Stimulated activated CD8-positive, alpha-beta memory T cell treated with anti-CD3 and anti-CD28 coated beads, Interleukin-15, amount 100 ng/mL, for 48 hours (primary cell): ENCODE measurements around the gene CSNK1E.

Experiments
- DNase-seq, 2 donors: peaks; one replicate each; pipeline ENCODE4 v3.0.0-alpha.2; 2020; ENCODE audit warnings: low read depth in 2 of 2

CSNK1E gene

GRCh38 chr22:38335077-38335476, 17.8 kb upstream of the CSNK1E start:
- DNase-seq, result no peak

- DNase-seq, result no peak
These were observed 10.6 kb upstream of the CSNK1E start for GRCh38 chr22:38327805-38328204.

DNA sequence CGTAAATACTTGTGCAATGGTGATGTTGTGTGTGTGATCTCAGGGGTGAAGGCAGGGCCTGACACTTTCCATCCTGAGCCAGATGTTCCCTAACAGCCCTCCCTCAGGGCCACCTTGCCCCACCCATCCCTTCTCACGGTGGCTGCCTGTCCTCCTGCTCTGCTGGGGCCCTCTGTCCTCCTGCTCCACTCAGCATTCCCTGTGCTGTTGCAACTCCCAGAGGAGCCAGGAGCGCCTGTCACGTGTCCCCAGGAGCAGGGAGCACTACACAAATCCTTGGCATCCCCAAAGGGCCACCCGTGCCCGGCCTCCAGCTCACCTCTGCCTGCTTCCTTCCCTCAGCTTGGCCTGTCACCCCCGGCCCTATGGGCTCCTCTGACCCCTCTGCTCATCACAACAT, 10.2 kb upstream of the CSNK1E start:
- no peak for DNase-seq

GRCh38 chr22:38325587-38325986, 8.4 kb upstream of the CSNK1E start:
- DNase-seq, result no peak

DNA sequence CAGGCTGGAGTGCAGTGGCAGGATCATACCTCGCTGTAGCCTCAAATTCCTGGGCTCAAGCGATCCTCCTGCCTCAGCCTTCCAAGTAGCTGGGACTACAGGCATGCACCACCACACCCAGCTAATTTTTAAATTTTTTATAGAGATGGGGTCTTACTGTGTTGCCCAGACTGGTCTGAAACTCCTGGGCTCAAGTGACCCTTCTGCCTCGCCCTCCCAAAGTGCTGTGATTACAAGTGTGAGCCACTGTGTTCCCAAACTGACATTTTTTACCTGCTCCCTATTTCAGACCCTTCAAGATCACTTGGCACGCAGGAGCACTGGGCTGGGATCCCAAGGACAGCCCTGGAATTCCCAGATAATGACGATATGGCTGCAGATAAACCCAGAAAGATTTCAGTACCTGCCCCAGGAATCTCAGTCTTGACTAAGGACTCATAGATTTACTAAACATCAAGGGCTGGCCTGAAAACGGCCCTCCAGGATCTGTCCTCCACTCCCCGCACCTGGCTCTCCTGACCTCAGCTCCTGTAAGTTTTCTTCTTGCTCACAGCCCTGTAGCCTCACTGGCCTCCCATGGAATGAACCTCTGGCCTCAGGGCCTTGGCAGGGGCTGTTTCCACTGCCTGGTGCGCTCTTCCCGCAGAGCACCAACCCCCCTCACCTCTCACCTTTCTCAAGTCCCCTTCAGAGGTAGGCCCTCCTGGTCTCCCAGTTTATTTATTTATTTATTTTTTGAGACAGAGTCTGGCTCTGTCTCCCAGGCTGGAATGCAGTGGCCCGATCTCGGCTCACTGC, 3.6 kb upstream of the CSNK1E start:
- no peak for DNase-seq

DNA sequence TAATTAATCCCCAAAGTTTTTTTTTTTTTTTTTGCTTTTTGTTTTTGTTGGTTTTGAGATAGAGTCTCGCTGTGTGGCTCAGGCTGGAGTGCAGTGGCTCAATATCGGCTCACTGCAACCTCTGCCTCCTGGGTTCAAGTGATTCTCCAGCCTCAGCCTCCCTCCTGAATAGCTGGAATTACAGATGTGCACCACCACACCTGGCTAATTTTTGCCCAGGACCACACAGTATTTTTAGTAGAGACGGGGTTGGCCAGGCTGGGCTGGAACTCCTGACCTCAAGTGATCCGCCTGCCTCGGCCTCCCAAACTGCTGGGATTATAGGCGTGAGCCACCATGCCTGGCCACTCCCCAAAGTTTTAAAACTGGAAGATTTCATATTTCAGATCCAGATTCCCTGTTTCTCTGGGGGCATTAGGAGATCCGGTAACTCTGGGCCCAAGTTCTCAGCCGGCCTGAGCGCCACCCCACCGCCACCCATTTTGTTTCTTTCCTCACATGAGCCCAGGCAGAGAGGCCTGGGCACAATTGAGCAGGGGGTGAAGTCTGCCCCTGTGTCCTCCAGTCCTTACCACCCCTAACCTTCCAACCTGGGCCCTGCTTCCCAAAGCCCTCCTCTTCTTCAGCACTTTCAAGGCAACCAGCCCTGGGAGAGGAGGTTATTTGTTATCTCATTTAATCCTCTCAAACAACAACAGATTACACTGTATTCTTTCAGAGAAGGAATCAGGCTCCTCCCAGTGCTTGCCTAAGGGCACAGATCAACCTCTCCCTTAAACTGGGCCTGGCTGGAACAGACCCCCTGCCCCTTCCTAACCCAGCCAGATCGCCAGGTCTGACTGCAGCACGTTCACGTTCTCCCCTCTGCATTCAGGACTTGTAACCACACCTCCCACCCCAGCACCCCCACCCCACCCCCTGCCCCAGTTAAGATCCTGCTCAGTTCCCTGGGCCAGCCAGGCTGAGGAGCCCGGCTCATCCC, 1.9 kb upstream of the CSNK1E start:
- no peak for DNase-seq

DNA sequence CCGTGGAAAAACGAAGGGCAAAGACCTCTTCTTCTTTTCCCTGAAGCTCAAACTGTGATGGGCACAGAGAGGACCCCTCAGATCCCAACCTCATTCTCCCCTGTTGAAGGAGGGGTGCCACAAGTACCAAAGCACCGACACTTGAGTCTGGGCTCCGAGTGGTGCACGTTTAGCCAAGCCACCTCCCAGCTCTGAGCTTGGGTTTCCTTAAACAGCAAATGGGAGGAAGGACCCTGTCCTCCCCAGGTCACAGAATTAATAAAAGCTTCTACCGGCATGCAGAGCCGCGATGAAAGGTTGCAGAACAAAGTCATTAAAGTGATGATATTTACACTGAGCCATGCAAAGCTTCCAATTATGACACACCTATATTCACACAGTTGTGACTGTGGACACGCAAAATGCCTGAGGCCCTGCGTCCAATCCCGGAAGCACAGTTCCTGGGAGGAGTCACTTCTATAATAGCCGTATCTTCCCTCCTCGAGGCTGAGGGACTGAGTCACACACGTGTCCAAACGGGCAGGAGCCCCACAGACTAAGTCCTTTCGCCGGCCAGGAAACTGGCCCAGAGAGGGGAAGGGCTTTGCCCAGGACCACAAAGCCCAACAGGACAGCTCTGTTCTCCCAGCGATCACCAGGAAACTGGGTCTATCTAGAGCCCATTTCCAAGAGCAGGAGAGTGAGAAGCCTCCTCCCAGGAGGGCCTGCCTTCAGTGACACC, 922 bp upstream of the CSNK1E start:
- no peak for DNase-seq

- peak in 1 of 2 donors; percentile 14 for DNase-seq
These were observed 690 bp downstream of the CSNK1E start for GRCh38 chr22:38316364-38317121.

- DNase-seq, result no peak
These were observed 1.3 kb downstream of the CSNK1E start for GRCh38 chr22:38315823-38316363.

DNA sequence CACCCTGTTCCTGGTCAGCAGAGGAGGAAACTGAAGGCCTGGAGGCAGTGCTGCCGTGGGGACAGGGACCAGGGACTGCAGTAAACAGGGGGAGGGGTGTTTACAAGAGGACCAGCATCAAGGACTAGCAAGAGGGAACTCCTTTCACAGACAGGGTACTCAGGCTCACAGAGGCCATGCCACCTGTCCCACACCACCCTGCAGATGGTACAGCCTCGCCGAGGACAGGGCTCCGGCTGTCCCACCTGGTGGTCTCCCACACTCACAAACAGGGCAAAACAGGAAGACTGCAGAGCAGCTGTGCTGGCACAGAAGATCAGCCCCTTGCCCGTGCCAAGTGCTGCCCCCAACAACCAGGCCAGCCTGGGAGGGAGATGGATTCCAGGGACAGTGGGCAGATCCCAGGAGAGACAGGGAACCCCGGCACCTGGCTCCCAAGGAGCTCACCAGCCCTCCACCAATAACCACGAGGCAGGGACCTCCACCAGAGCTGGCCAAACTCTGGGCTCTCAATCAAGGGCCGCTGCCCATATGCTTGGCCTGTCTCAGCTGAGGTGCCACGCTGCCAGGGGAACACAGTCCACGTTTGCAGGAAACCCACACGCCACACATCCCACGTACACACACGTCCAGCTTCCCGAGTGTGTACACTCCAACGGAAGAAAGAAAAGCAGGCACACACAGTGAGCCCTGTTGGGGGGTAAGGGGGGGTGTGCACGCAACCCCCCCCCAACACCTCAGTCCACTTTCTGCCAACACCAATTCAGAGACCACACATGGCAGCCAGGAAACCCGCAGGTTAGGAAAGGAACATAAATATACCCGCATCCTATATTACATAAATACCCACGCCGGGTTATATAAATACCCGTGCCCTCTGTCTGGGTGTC, 2.1 kb downstream of the CSNK1E start:
- DNase-seq, result no peak

GRCh38 chr22:38314051-38314932, 2.9 kb downstream of the CSNK1E start:
- no peak for DNase-seq

DNA sequence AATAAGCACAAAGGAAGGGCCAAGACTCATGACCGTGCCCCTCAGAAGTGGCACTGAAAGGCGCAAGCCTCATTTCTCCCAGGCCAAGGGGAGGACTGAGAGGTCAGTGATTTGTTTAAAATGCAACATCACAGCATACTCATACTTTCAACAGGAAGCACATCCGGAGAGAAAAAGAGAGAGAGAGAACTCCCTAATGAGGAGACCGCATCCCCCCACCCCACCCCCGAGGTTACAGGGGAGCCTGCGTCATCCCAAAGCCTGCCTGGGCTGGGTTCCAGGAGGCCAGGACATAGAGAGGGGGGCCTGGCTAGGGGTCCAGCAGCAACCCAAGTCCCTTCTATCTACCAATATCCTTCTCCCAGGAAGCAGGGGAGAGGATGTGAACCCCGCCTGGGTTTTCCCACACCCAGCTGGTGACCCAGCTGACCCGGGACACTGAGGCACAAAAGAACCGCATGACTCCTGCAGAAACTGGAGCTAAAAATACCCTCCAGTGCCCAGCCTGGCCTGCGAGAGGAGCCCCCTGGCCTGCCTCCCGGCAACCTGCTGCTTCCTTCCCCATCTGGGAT, 3.8 kb downstream of the CSNK1E start:
- no peak for DNase-seq

- no peak for DNase-seq
These were observed 4.9 kb downstream of the CSNK1E start for GRCh38 chr22:38312261-38312800.

- no peak for DNase-seq
These were observed 6.0 kb downstream of the CSNK1E start for GRCh38 chr22:38311323-38311620.

GRCh38 chr22:38310518-38311322, 6.5 kb downstream of the CSNK1E start:
- no peak for DNase-seq

- DNase-seq, result no peak
These were observed 7.4 kb downstream of the CSNK1E start for GRCh38 chr22:38309614-38310517.
